Anterior cingulate cortex (tissue), 58 donors: ENCODE measurements around the gene PRR20D.
"Not testable (repeated sequence)": the region's sequence is repeated elsewhere in the genome, so short reads cannot be mapped to it uniquely, and the experiment has no call there.

Experiments used
- DNase-seq, 58 donors: peaks; one replicate each; lab custom pipeline; 2025; lab: John Stamatoyannopoulos, UW

The PRR20D gene

DNA sequence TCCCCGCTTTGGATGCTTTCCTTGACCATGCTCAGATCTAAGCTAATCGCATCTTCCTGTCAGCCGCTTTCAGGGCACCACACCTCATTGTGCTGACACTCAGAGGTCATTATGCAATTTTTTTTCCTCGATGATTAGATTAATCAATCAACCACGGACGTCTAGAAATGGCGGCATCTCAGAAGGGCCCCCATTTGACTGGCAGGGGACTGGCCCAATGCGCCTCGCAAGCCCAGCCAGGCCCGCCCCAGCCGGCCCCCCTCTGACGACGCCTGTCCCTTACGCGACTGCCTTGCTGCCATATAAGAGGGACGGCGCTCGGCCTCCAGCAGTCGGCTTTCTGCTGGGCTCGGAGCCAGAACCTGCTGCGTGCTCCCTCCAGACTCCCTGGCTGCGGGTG, at the start of gene PRR20D:
PRR20D (plus strand) TSS at position 301 of the 400 bp plus-strand sequence. CDS start 387 bp downstream, outside the sequence.
- DNase-seq: not testable (repeated sequence)

DNA sequence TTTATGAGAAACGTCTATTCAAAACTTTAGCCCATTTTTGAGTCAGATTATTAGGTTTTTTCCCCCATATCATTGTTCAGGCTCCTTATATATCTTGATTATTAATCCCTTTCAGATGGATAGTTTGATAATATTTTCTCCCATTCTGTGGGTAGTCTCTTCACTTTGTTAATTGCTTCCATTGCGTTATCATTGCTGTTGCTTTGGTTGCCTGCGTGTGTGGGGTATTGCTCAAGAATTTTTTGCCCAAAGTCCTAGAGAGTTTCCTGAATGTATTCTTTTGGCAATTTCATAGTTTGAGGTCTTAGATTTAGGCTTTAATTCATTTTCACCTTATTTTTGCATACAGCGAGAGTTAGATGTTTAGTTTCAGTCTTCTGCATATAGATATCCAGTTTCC, 45.5 kb upstream of the PRR20D start:
- DNase-seq: no peak

DNA sequence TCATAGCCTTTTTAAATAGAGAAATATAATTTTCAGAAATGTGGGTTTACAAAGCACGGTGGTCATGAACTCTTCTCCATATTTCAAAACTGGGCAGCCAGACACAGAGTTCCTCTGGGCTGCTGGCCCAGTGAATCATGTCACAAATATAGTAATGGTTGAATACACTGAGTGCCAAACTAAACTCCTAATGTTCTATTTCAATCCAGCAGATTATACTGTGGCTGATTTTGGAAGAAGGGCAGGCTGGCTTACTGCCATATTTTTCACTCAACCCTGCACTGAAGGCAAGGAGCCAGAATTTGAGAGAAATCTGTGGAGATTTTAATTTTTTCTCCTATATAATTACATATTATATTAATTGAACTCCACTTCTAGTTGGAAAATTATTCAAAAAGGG, 36.8 kb upstream of the PRR20D start:
- DNase-seq: peak in 15 of 58 donors; percentile 4 to 28 (median 11)

DNA sequence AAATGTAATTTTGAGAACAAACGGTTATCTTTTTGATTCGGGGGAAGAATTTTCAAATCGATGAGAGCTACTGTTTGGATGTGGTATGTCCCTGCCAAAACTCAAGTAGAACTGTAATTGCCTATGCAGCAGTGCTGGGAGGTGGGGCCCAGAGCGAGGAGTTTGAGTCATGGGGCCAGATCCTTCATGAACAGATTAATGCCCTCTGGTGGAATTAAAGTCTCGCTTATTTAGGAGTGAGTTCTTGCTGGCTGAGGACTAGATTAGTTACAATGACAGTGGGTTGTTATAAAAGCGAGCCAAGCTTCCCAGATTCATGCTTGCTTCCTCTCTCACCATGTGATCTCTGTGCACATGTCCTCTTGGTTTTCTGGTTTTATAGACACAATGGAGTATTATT, 31.5 kb upstream of the PRR20D start:
- no peak for DNase-seq

DNA sequence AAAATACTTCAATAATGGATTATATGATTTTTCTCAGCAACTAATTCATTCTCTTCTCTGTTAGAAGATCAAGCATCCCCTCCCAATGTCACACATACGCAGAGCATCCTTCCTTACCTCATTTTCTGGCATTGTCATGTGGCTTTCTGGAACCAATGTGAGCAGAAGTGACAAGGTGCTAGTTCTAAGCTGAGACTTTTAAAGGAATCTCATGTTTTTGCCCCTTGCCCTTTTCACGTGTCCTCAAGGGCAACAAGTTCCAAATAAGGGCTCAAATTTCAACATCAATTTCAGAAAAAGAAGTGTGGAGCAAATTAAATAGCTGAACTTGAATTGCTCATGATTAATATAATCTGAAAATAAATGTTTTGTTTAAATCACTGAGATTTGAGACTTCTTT, 24.3 kb upstream of the PRR20D start:
- no peak for DNase-seq

DNA sequence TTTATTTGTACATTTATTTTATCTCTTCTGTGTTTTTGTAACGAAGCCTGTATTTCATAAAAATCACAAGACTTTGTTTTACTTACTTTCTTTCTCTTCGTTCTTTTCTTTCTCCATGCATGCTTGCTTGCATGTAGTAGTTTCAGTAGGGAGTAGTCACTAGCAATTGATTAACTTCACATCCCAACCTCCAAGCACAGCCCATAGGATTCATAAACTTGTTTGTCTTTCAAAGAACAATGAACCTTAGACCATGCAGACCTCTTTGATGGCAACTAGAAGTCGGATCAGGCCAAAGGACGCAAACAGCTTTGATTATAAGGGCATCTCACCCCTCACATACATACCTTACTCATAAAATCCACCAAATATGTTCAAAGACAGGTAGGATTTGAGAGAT, 22.8 kb upstream of the PRR20D start:
- DNase-seq: no peak

DNA sequence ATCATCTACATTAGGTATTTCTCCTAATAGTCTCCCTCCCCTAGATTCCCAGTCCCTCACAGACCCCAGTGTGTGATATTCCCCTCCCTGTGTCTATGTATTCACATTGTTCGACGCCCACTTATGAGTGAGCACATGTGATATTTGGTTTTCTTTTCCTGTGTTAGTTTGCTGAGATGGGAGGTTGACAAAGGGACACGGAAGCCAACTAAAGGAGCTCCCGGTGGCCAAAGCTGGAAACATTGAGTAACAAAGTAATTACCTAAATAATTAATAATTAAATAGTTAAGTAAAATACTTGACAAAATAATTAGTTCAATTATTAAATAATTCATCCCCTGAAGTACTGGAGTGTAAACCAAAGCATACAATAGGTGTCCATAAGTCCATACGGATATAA, 21.4 kb upstream of the PRR20D start:
- no peak for DNase-seq

DNA sequence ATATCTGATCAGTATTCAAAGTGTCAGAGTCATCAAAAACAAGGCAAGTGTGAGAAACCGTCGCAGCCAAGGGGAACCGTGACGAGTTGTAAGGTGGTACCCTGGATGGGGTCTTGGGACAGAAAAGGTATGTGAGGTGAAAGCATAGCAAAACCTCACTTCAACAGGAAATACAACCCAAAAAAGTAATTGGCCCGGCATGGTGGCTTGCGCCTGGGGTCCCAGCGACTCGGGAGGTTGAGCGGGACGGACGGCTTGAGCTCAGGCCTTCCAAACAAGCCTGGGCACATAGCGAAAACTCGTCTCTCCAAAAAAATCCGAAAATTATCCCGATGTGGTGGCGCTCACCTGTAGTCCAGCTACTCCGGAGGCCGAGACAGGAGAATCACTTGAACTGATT, 20.7 kb upstream of the PRR20D start:
- DNase-seq: not testable (repeated sequence)

DNA sequence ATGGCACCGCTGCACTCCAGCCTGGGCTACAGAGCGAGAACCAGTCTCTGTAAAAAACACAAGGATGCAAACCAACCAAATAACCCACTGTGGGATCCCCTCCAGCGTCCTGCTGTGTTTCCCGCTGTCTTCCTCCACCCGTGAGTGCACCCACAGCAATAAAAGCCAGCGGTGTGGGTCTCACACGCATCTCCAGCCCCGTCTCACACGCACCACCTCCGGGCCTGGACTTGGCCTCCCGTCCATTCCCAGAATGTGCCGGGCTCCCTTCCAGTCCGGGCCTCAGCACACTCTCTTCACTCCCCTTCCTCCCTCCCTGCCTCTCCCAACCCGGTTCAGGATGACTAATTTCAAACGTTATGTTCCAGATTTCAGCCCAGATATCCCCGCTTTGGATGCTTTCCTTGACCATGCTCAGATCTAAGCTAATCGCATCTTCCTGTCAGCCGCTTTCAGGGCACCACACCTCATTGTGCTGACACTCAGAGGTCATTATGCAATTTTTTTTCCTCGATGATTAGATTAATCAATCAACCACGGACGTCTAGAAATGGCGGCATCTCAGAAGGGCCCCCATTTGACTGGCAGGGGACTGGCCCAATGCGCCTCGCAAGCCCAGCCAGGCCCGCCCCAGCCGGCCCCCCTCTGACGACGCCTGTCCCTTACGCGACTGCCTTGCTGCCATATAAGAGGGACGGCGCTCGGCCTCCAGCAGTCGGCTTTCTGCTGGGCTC, 20.0 kb upstream of the PRR20D start, which contains the start of gene PRR20A:
PRR20A (plus strand) TSS at position 684 of the 734 bp plus-strand sequence. CDS start 387 bp downstream, outside the sequence.
- not testable (repeated sequence) for DNase-seq

DNA sequence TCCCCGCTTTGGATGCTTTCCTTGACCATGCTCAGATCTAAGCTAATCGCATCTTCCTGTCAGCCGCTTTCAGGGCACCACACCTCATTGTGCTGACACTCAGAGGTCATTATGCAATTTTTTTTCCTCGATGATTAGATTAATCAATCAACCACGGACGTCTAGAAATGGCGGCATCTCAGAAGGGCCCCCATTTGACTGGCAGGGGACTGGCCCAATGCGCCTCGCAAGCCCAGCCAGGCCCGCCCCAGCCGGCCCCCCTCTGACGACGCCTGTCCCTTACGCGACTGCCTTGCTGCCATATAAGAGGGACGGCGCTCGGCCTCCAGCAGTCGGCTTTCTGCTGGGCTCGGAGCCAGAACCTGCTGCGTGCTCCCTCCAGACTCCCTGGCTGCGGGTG, 13.2 kb upstream of the PRR20D start, which contains the start of gene PRR20B:
PRR20B (plus strand) TSS at position 301 of the 400 bp plus-strand sequence. CDS start 387 bp downstream, outside the sequence.
- DNase-seq: not testable (repeated sequence)

DNA sequence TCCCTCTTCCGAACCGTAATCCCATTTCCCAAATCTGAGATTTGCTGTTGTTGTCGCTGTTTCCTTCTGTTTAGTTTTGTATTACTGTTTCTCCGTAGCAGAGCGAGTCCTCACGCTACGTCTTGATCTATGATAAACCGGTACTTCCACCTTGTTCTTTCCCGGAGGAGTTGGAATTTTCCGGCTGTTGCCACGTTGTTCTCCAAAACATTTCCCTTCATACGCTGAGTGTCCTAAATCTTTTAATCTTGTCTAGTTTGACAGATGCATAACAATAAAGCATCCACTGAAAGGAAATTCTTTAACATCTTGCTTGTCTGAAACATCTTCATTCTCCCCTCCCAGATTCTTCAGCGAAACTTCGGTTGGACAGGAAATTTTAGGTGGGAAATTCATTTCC, 12.3 kb upstream of the PRR20D start:
- DNase-seq: not testable (repeated sequence)

DNA sequence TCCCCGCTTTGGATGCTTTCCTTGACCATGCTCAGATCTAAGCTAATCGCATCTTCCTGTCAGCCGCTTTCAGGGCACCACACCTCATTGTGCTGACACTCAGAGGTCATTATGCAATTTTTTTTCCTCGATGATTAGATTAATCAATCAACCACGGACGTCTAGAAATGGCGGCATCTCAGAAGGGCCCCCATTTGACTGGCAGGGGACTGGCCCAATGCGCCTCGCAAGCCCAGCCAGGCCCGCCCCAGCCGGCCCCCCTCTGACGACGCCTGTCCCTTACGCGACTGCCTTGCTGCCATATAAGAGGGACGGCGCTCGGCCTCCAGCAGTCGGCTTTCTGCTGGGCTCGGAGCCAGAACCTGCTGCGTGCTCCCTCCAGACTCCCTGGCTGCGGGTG, 6.7 kb upstream of the PRR20D start, which contains the start of gene PRR20C:
PRR20C (plus strand) TSS at position 301 of the 400 bp plus-strand sequence. CDS start 387 bp downstream, outside the sequence.
- DNase-seq: not testable (repeated sequence)

DNA sequence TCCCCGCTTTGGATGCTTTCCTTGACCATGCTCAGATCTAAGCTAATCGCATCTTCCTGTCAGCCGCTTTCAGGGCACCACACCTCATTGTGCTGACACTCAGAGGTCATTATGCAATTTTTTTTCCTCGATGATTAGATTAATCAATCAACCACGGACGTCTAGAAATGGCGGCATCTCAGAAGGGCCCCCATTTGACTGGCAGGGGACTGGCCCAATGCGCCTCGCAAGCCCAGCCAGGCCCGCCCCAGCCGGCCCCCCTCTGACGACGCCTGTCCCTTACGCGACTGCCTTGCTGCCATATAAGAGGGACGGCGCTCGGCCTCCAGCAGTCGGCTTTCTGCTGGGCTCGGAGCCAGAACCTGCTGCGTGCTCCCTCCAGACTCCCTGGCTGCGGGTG, 6.5 kb downstream of the PRR20D start, which contains the start of gene PRR20E:
PRR20E (plus strand) TSS at position 301 of the 400 bp plus-strand sequence. CDS start 387 bp downstream, outside the sequence.
- DNase-seq: not testable (repeated sequence)

DNA sequence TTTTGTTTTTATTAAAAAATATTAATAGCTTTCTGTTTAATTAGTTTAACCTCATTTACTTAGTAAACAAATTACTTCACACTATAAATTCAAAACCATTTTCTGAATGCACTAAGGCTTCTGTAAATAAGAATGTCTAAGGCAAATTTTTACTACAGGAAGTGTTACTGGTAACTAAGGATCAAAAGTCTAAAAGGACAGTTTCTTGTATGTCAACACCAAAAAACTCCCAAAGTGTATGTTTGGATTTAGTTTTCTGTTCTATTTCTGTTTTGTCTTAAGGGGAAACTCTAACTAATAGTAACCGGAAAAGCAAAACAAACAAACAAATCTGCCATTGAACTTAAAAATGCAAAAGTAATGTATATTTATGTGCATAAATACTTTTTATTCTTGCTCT, 31.2 kb downstream of the PRR20D start:
- DNase-seq: no peak

DNA sequence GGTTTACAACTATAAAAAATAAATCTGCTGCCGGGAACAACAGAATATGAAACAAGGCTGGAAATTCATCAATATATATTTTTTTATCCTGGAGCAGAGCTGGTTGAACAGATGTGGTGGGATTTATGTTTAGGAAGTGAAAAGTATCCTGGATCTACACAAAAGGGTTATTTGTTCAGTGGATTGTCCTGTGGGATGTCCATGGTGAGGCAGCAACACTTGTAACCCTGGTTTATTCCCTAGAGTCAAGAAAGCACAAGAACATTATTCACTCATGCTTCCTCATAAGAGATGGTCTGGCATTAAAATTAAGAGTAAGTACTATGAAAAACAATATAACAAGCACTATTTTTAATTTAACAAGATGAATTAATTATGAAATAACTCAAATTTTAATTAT, 52.6 kb downstream of the PRR20D start:
- no peak for DNase-seq
